ENCODE results near the gene ZNF384.

ZNF384 gene

DNA sequence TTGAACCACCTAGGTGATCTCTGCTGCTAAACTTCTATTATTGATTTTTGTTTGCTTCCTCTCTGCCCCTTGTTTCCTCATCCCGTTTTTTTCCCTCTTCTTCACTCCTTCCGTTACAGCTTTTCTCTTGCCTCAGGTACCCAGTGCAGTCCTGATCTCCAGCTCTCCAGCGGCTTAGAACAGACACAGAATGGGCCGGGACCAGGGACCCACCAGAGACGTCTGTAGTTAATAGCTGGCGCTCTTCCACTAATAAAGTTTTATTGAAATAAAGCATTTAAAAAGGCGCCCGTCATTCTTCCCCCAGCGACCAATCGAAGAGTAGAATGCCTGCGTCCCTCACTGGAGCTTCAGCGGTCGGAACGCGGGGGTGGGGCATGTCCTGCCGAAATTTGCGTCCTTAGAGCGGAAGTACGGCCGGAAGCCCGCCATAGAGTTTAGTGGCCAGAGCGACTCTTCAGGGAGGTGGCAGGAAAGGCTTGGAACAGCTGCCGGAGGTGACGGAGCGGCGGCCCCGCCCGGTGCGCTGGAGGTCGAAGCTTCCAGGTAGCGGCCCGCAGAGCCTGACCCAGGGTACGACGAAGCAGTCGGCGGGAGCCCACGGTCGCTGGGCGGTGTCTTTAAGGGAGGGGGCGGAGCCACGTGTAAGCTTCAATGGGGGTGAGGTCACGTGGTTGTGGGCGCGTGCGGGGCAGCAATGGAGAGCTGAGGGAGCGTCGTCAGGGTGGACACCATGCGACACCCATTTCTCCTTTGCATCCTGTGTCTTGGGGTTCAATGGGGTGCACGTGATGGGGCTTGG lies 34.6 kb upstream of the ZNF384 start, which contains the start of gene COPS7A (continued):
- TF ChIP-seq, protein P1, sequence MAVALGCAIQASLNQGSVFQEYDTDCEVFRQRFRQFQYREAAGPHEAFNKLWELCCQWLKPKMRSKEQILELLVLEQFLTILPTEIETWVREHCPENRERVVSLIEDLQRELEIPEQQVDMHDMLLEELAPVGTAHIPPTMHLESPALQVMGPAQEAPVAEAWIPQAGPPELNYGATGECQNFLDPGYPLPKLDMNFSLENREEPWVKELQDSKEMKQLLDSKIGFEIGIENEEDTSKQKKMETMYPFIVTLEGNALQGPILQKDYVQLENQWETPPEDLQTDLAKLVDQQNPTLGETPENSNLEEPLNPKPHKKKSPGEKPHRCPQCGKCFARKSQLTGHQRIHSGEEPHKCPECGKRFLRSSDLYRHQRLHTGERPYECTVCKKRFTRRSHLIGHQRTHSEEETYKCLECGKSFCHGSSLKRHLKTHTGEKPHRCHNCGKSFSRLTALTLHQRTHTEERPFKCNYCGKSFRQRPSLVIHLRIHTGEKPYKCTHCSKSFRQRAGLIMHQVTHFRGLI (tag by site-specific recombination; IDR thresholded peaks at IDR 0.05), result peak; percentile 10; the same call in 1 of the 2 replicates
- TF ChIP-seq ZNF529 (tag by site-specific recombination; IDR thresholded peaks at IDR 0.05; ENCODE audit: insufficient replicate concordance), result no peak
- TF ChIP-seq ZNF530 (tag by site-specific recombination; IDR thresholded peaks at IDR 0.05; ENCODE audit: low read depth), result no peak
- TF ChIP-seq, protein P2, sequence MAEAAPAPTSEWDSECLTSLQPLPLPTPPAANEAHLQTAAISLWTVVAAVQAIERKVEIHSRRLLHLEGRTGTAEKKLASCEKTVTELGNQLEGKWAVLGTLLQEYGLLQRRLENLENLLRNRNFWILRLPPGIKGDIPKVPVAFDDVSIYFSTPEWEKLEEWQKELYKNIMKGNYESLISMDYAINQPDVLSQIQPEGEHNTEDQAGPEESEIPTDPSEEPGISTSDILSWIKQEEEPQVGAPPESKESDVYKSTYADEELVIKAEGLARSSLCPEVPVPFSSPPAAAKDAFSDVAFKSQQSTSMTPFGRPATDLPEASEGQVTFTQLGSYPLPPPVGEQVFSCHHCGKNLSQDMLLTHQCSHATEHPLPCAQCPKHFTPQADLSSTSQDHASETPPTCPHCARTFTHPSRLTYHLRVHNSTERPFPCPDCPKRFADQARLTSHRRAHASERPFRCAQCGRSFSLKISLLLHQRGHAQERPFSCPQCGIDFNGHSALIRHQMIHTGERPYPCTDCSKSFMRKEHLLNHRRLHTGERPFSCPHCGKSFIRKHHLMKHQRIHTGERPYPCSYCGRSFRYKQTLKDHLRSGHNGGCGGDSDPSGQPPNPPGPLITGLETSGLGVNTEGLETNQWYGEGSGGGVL (tag by site-specific recombination; IDR thresholded peaks at IDR 0.05), result no peak
- no peak for TF ChIP-seq ZNF302 (tag by site-specific recombination; IDR thresholded peaks at IDR 0.05; ENCODE audit: low read depth)
- no peak for TF ChIP-seq ZNF138 (tag by site-specific recombination; IDR thresholded peaks at IDR 0.05; ENCODE audit: borderline replicate concordance)
- no peak for TF ChIP-seq GFI1B (tag by site-specific recombination; IDR thresholded peaks at IDR 0.05)
- no peak for TF ChIP-seq ZNF133 (tag by site-specific recombination; IDR thresholded peaks at IDR 0.05)
- TF ChIP-seq TCF7L2 (IDR thresholded peaks at IDR 0.05; ENCODE audit: borderline replicate concordance, low read depth, low read length), result peak; percentile 20; the same call in 1 of the 2 replicates
- TF ChIP-seq ZNF747 (tag by site-specific recombination; IDR thresholded peaks at IDR 0.05), result no peak
- TF ChIP-seq, protein P3, sequence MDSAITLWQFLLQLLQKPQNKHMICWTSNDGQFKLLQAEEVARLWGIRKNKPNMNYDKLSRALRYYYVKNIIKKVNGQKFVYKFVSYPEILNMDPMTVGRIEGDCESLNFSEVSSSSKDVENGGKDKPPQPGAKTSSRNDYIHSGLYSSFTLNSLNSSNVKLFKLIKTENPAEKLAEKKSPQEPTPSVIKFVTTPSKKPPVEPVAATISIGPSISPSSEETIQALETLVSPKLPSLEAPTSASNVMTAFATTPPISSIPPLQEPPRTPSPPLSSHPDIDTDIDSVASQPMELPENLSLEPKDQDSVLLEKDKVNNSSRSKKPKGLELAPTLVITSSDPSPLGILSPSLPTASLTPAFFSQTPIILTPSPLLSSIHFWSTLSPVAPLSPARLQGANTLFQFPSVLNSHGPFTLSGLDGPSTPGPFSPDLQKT (IDR thresholded peaks at IDR 0.05; ENCODE audit: borderline replicate concordance, low read depth, low read length), result peak; percentile 92
- TF ChIP-seq MEIS1 (CRISPR knock-in tag; IDR thresholded peaks at IDR 0.05; ENCODE audit: borderline replicate concordance), result no peak
- TF ChIP-seq ZNF404 (tag by site-specific recombination; IDR thresholded peaks at IDR 0.05), result no peak
- TF ChIP-seq ZNF560 (tag by site-specific recombination; IDR thresholded peaks at IDR 0.05; ENCODE audit: borderline replicate concordance), result no peak
- TF ChIP-seq ZNF629 (tag by site-specific recombination; IDR thresholded peaks at IDR 0.05), result peak; percentile 96
- TF ChIP-seq ZNF311 (tag by site-specific recombination; IDR thresholded peaks at IDR 0.05; ENCODE audit: borderline replicate concordance), result no peak
- no peak for TF ChIP-seq SALL2 (tag by site-specific recombination; IDR thresholded peaks at IDR 0.05; ENCODE audit: borderline replicate concordance)
- TF ChIP-seq KLF7 (tag by site-specific recombination; IDR thresholded peaks at IDR 0.05; ENCODE audit: borderline replicate concordance), result peak; percentile 97; the same call in 1 of the 2 replicates
- no peak for TF ChIP-seq ZNF626 (tag by site-specific recombination; IDR thresholded peaks at IDR 0.05)
- peak; percentile 15; the same call in 1 of the 2 replicates for TF ChIP-seq ZNF391 (tag by site-specific recombination; IDR thresholded peaks at IDR 0.05; ENCODE audit: borderline replicate concordance, low read depth)
- TF ChIP-seq, protein P4, sequence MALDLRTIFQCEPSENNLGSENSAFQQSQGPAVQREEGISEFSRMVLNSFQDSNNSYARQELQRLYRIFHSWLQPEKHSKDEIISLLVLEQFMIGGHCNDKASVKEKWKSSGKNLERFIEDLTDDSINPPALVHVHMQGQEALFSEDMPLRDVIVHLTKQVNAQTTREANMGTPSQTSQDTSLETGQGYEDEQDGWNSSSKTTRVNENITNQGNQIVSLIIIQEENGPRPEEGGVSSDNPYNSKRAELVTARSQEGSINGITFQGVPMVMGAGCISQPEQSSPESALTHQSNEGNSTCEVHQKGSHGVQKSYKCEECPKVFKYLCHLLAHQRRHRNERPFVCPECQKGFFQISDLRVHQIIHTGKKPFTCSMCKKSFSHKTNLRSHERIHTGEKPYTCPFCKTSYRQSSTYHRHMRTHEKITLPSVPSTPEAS (tag by site-specific recombination; IDR thresholded peaks at IDR 0.05), result no peak
- TF ChIP-seq, protein P5, sequence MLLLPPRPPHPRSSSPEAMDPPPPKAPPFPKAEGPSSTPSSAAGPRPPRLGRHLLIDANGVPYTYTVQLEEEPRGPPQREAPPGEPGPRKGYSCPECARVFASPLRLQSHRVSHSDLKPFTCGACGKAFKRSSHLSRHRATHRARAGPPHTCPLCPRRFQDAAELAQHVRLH (tag by site-specific recombination; IDR thresholded peaks at IDR 0.05), result peak; percentile 44; the same call in 1 of the 2 replicates
- no peak; the same call in 1 of the 2 replicates for TF ChIP-seq ZNF660 (tag by site-specific recombination; IDR thresholded peaks at IDR 0.05)
- no peak; the same call in 1 of the 2 replicates for TF ChIP-seq ZNF558 (tag by site-specific recombination; IDR thresholded peaks at IDR 0.05)
- TF ChIP-seq OSR2 (tag by site-specific recombination; IDR thresholded peaks at IDR 0.05), result peak; percentile 70; the same call in 1 of the 2 replicates
- no peak for TF ChIP-seq ZNF624 (tag by site-specific recombination; IDR thresholded peaks at IDR 0.05)
- no peak for TF ChIP-seq ZNF785 (tag by site-specific recombination; IDR thresholded peaks at IDR 0.05)
- TF ChIP-seq ZNF549 (tag by site-specific recombination; IDR thresholded peaks at IDR 0.05), result no peak
- no peak for TF ChIP-seq ZNF350 (tag by site-specific recombination; IDR thresholded peaks at IDR 0.05)
- TF ChIP-seq ZNF548 (tag by site-specific recombination; IDR thresholded peaks at IDR 0.05), result no peak
- no peak for TF ChIP-seq ZSCAN16 (tag by site-specific recombination; IDR thresholded peaks at IDR 0.05)
- no peak for TF ChIP-seq ZNF274 (IDR thresholded peaks at IDR 0.05; ENCODE audit: low read length)
- no peak for TF ChIP-seq ZNF274 (tag by site-specific recombination; IDR thresholded peaks at IDR 0.05; ENCODE audit: borderline replicate concordance)
- TF ChIP-seq OVOL3 (tag by site-specific recombination; IDR thresholded peaks at IDR 0.05), result no peak
- no peak for TF ChIP-seq HOXA7 (CRISPR knock-in tag; IDR thresholded peaks at IDR 0.05; ENCODE audit: borderline replicate concordance)
- TF ChIP-seq ZNF701 (tag by site-specific recombination; IDR thresholded peaks at IDR 0.05), result no peak
